IMR-90 (cell line): ENCODE measurements around the gene DCLK1. TPM values are rescaled to one million over a fixed set of nuclear protein-coding genes. Genes with fewer than 3 reads are reported as not detected.

Experiments used
- ATAC-seq: fragments of 200-7000 bp; cut with Tn5 transposase; 2 replicates; pipeline ENCODE4 v1.9.1; 2020; ENCODE audit warnings: low read depth, mild to moderate bottlenecking, moderate library complexity
- BruUV-seq: library from RNA; stranded (reverse); fragments of 400-500 nt; replicated peaks from 2 replicates; lab custom pipeline; 2021; lab: Mats Ljungman, UMichigan
- CTCF ChIA-PET: fragments of 300-600 bp; formaldehyde crosslinking; extraction: SDS; loops from one replicate; lab custom pipeline; 2021; ENCODE audit warnings: antibody characterized with exemption; lab: Yijun Ruan, JAX
- POLR2A ChIA-PET: fragments of 300-600 bp; sonication (Branson Sonifier 250); formaldehyde crosslinking; loops from one replicate; lab custom pipeline; 2022; ENCODE audit warnings: antibody characterized with exemption; ENCODE audit not compliant: unreplicated experiment; lab: Charles Lee
- DNase-seq: peaks from one replicate; pipeline ENCODE4 v3.0.0; 2013
- H2AFZ ChIP-seq: replicated peaks from 2 replicates; pipeline ENCODE3; 2013; ENCODE audit warnings: low read length, mild to moderate bottlenecking; ENCODE audit not compliant: poor library complexity
- H2AK5ac ChIP-seq: 2 replicates; pipeline ENCODE4 v1.6.1; 2013; ENCODE audit warnings: low read depth, low read length, inconsistent platforms
- H2AK9ac ChIP-seq: replicated peaks from 2 replicates; pipeline ENCODE3; 2013; ENCODE audit warnings: mild to moderate bottlenecking, low read depth, low read length, moderate library complexity; ENCODE audit not compliant: poor library complexity
- H2BK120ac ChIP-seq: 2 replicates; pipeline ENCODE4 v1.6.1; 2013; ENCODE audit warnings: low read depth, low read length, inconsistent platforms
- H2BK15ac ChIP-seq: 3 replicates; pipeline ENCODE4 v1.6.1; 2013; ENCODE audit warnings: low read depth, low read length, inconsistent platforms
- H2BK20ac ChIP-seq: 2 replicates; pipeline ENCODE4 v1.6.1; 2013; ENCODE audit warnings: low read depth, mild to moderate bottlenecking, inconsistent platforms, low read length, moderate library complexity
- H2BK5ac ChIP-seq: 2 replicates; pipeline ENCODE4 v1.6.1; 2013; ENCODE audit warnings: mild to moderate bottlenecking, low read depth, low read length, inconsistent platforms; ENCODE audit not compliant: poor library complexity, severe bottlenecking
- H3K14ac ChIP-seq: replicated peaks from 2 replicates; pipeline ENCODE4 v1.6.1; 2013; ENCODE audit warnings: low read depth, low read length, inconsistent platforms
- H3K18ac ChIP-seq: 2 replicates; pipeline ENCODE4 v1.6.1; 2013; ENCODE audit warnings: low read depth, low read length, control low read depth
- H3K23ac ChIP-seq: 2 replicates; pipeline ENCODE4 v1.6.1; 2013; ENCODE audit warnings: low read depth, low read length, inconsistent platforms
- H3K27ac ChIP-seq: 2 replicates; pipeline ENCODE4 v1.5.1; 2013; ENCODE audit warnings: mild to moderate bottlenecking, control low read depth, low read length; ENCODE audit not compliant: insufficient read depth
- H3K27me3 ChIP-seq: 2 replicates; pipeline ENCODE4 v1.6.1; 2013; ENCODE audit warnings: low read length; ENCODE audit not compliant: control insufficient read depth, insufficient read depth
- H3K36me3 ChIP-seq: 2 replicates; pipeline ENCODE4 v1.6.1; 2013; ENCODE audit warnings: low read length, mixed read lengths; ENCODE audit not compliant: control insufficient read depth, insufficient read depth
- H3K4ac ChIP-seq: 2 replicates; pipeline ENCODE4 v1.6.1; 2013; ENCODE audit warnings: low read depth, low read length, inconsistent platforms
- H3K4me1 ChIP-seq: 2 replicates; pipeline ENCODE4 v1.6.1; 2013; ENCODE audit warnings: low read length, mixed read lengths; ENCODE audit not compliant: control insufficient read depth, insufficient read depth
- H3K4me2 ChIP-seq: 2 replicates; pipeline ENCODE4 v1.6.1; 2013; ENCODE audit warnings: low read depth, mild to moderate bottlenecking, control low read depth, low read length, moderate library complexity
- H3K4me3 ChIP-seq: 2 replicates; pipeline ENCODE4 v1.5.1; 2013; ENCODE audit warnings: low read depth, mild to moderate bottlenecking, control low read depth, low read length, moderate library complexity; ENCODE audit not compliant: insufficient read depth
- H3K56ac ChIP-seq: 2 replicates; pipeline ENCODE4 v1.6.1; 2013; ENCODE audit warnings: low read length, inconsistent platforms; ENCODE audit not compliant: insufficient read depth; ENCODE audit errors: extremely low read depth
- H3K79me1 ChIP-seq, 2 experiments: 2 replicates each; pipeline ENCODE4 v1.6.1; 2013; ENCODE audit warnings: low read length in 2 of 2, inconsistent platforms in 1 of 2, low read depth in 1 of 2
- H3K9ac ChIP-seq: 2 replicates; pipeline ENCODE4 v1.6.1; 2013; ENCODE audit warnings: low read depth, low read length, control low read depth
- H3K9me1 ChIP-seq: 2 replicates; pipeline ENCODE4 v1.6.1; 2013; ENCODE audit warnings: low read length, inconsistent platforms; ENCODE audit not compliant: insufficient read depth
- H3K9me3 ChIP-seq: 2 replicates; pipeline ENCODE4 v1.6.1; 2013; ENCODE audit warnings: low read length; ENCODE audit not compliant: control insufficient read depth, insufficient read depth
- H4K20me1 ChIP-seq: 2 replicates; pipeline ENCODE4 v1.6.1; 2013; ENCODE audit warnings: low read length, inconsistent platforms; ENCODE audit not compliant: insufficient read depth
- H4K5ac ChIP-seq: 2 replicates; pipeline ENCODE4 v1.6.1; 2013; ENCODE audit warnings: mild to moderate bottlenecking, low read depth, low read length, control low read depth
- H4K8ac ChIP-seq, 2 experiments: 2 replicates each; pipeline ENCODE4 v1.6.1; 2013; ENCODE audit warnings: low read depth in 2 of 2, low read length in 2 of 2, control low read depth in 1 of 2, inconsistent platforms in 1 of 2
- H4K91ac ChIP-seq: 2 replicates; pipeline ENCODE4 v1.6.1; 2013; ENCODE audit warnings: low read depth, low read length, inconsistent platforms; ENCODE audit not compliant: insufficient read depth
- BHLHE40 ChIP-seq: fragments of 150-350 bp; IDR thresholded peaks from 2 replicates; pipeline ENCODE4 v1.6.1; 2016; ENCODE audit warnings: mild to moderate bottlenecking, low read depth, low read length
- CEBPB ChIP-seq: IDR thresholded peaks from 2 replicates; pipeline ENCODE4 v1.6.1; 2012; ENCODE audit warnings: low read depth, low read length, improper control_type of control experiment
- CHD1 ChIP-seq: IDR thresholded peaks from 2 replicates; pipeline ENCODE4 v1.6.1; 2012; ENCODE audit warnings: low read depth, low read length, improper control_type of control experiment
- CTCF ChIP-seq: conservative IDR thresholded peaks from 2 replicates; pipeline ENCODE4 v1.5.1; 2012; ENCODE audit warnings: mild to moderate bottlenecking, low read depth, low read length, improper control_type of control experiment
- ELK1 ChIP-seq: fragments of 150-350 bp; IDR thresholded peaks from 2 replicates; pipeline ENCODE4 v1.6.1; 2016; ENCODE audit warnings: low read depth, mild to moderate bottlenecking, low read length, moderate library complexity, borderline replicate concordance
- FOS ChIP-seq: fragments of 150-350 bp; IDR thresholded peaks from 2 replicates; pipeline ENCODE4 v1.6.1; 2016; ENCODE audit warnings: low read depth, low read length
- MAFK ChIP-seq: IDR thresholded peaks from 2 replicates; pipeline ENCODE4 v1.6.1; 2012; ENCODE audit warnings: low read depth, low read length, improper control_type of control experiment
- MAZ ChIP-seq: IDR thresholded peaks from 2 replicates; pipeline ENCODE4 v1.6.1; 2012; ENCODE audit warnings: low read depth, mild to moderate bottlenecking, low read length, improper control_type of control experiment, moderate library complexity, borderline replicate concordance
- MXI1 ChIP-seq: IDR thresholded peaks from 2 replicates; pipeline ENCODE4 v1.6.1; 2012; ENCODE audit warnings: low read depth, mild to moderate bottlenecking, low read length, moderate library complexity, borderline replicate concordance
- NFE2L2 ChIP-seq: fragments of 150-350 bp; IDR thresholded peaks from 2 replicates; pipeline ENCODE4 v1.6.1; 2016; ENCODE audit warnings: low read depth, mild to moderate bottlenecking, low read length
- POLR2A ChIP-seq: IDR thresholded peaks from 2 replicates; pipeline ENCODE4 v1.6.1; 2012; ENCODE audit warnings: mild to moderate bottlenecking, low read depth, low read length
- RAD21 ChIP-seq: IDR thresholded peaks from 2 replicates; pipeline ENCODE4 v1.6.1; 2012; ENCODE audit warnings: low read length, improper control_type of control experiment
- RCOR1 ChIP-seq: IDR thresholded peaks from 2 replicates; pipeline ENCODE4 v1.6.1; 2012; ENCODE audit warnings: mild to moderate bottlenecking, low read length, improper control_type of control experiment; ENCODE audit not compliant: insufficient replicate concordance
- RFX5 ChIP-seq: IDR thresholded peaks from 2 replicates; pipeline ENCODE4 v1.8.0; 2012; ENCODE audit warnings: low read depth, mild to moderate bottlenecking, low read length, moderate library complexity
- SMC3 ChIP-seq: fragments of 150-350 bp; IDR thresholded peaks from 2 replicates; pipeline ENCODE4 v1.6.1; 2016; ENCODE audit warnings: low read depth, mild to moderate bottlenecking, antibody characterized with exemption, low read length, moderate library complexity
- USF2 ChIP-seq: fragments of 150-350 bp; IDR thresholded peaks from 2 replicates; pipeline ENCODE4 v1.6.1; 2017; ENCODE audit warnings: mild to moderate bottlenecking, antibody characterized with exemption, low read length, low read depth
- WGBS, 2 experiments: methylation state at CpG; one replicate each; pipeline versions ENCODE4 v1.1.5 to v1.1.7; 2013; ENCODE audit warnings: missing lambda C conversion rate in 2 of 2; ENCODE audit not compliant: insufficient read length in 1 of 2; ENCODE audit errors: extremely low coverage in 2 of 2; 5-methylcytosine and 5-hydroxymethylcytosine counted together
- dilution Hi-C: fragments of 300-500 bp; cut with HindIII; formaldehyde crosslinking; loops from one replicate; pipeline ENCODE4 v1.14.3; 2018; ENCODE audit warnings: low sequenced_read_pairs; ENCODE audit not compliant: unreplicated experiment
- in situ Hi-C: fragments of 300-500 bp; cut with MboI; formaldehyde crosslinking; loops from 3 replicates; pipeline ENCODE4 v1.14.3; 2019; ENCODE audit warnings: low sequenced_read_pairs, inconsistent platforms, mixed read lengths
- intact Hi-C: fragments of 100-400 bp; cut with micrococcal nuclease; formaldehyde crosslinking; loops from 2 replicates; pipeline ENCODE4 v1.10.0; 2022
- polyA plus RNA-seq, 3 experiments: library from polyadenylated mRNA; depleted of rRNA; stranded (reverse); fragments of >200 nt; gene quantifications; 2 replicates each; pipeline ENCODE4 v1.2.3, GENCODE V29; 2012; ENCODE audit warnings: low replicate concordance in 1 of 3
- total RNA-seq: library from RNA; depleted of rRNA; stranded (reverse); fragments of >200 nt; gene quantifications from 2 replicates; pipeline ENCODE4 v1.2.3, GENCODE V29; 2012

The DCLK1 gene
- total and polyA plus RNA-seq, 2 of the 4 experiments (the other 2 are of a cell fraction): under 0.01 to 0.02 TPM

DNA sequence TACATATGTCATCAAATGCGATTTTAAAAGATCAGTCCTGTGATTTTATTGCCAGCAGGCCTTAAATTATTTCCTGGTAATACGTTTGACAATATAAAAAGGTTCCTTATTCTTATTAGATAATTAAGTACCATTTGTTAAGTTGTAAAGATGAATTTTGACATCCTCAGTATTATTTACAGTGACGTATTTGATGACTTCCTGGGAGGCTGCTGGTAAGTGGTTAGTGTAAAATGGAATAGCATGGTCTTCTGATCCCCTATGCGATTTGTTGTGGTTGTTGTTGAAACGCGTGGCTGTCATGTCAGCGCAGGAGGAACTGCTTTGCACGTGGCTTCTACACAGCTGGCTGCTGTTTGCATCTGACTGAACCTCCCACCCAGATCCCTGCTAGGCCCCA, 99.7 kb downstream of the DCLK1 start:
- Histone ChIP-seq H2AK5ac (no peak overlapping the region), H3K56ac (no peak overlapping the region), H3K23ac (no peak overlapping the region), H2BK120ac (no peak overlapping the region), H3K14ac (no peak overlapping the region), H3K4me2 (no peak overlapping the region), H3K9ac (no peak overlapping the region), H2AFZ (no peak overlapping the region), H3K79me1 (no peaks in the 10 kb centered on the region), H4K5ac (no peak overlapping the region), H4K91ac (no peak overlapping the region), H3K9me1 (no peaks in the 10 kb centered on the region), H3K9me3 (no peaks in the 10 kb centered on the region), H3K4me3 (no peak overlapping the region), H2AK9ac (no peak overlapping the region), H3K18ac (no peak overlapping the region), H4K20me1 (no peaks in the 10 kb centered on the region), H3K36me3 (no peaks in the 10 kb centered on the region), H2BK5ac (no peak overlapping the region), H2BK15ac (no peak overlapping the region), H3K27me3 (no peaks in the 10 kb centered on the region), H2BK20ac (no peak overlapping the region), H3K27ac (no peak overlapping the region), H4K8ac (no peak overlapping the region), H3K4me1 (no peaks in the 10 kb centered on the region), H3K4ac (no peak overlapping the region)
- dilution Hi-C loops (no loop called here), intact Hi-C loops (no loop called here), in situ Hi-C loops (loop anchor here (10.0 kb wide), 1 partner anchor 63 kb away; no protein-coding TSS in a partner anchor)
- DNase-seq: no peak
- BruUV-seq: no TSS peak
- POLR2A ChIA-PET: no interaction called here
- ATAC-seq: no peak
- no CpG with 5 or more reads among the region's 8 CpGs for WGBS, 2 experiments
- CTCF ChIA-PET: no interaction called here
- TF ChIP-seq FOS (no peak), RAD21 (no peak), BHLHE40 (no peak), CEBPB (no peak), ELK1 (no peak), POLR2A (no peak), RFX5 (no peak), CHD1 (no peak), NFE2L2 (no peak), MAFK (no peak), MAZ (no peak), RCOR1 (no peak), SMC3 (no peak), MXI1 (no peak), USF2 (no peak), CTCF (no peak)
